ENCODE data around the gene SCNN1A. TPM values are rescaled to one million over a fixed set of nuclear protein-coding genes. Genes with fewer than 3 reads are reported as not detected.

The SCNN1A gene
- total and polyA plus RNA-seq, 8 donors: 16.6 to 486 (median 166) TPM

GRCh38 chr12:6360080-6360571 lies 15.2 kb downstream of the SCNN1A start:
- no peak for TF ChIP-seq CTCF (IDR thresholded peaks at IDR 0.05)
- TF ChIP-seq POLR2A (IDR thresholded peaks at IDR 0.05): no peak
- TF ChIP-seq EP300 (IDR thresholded peaks at IDR 0.05): no peak
- no peak for TF ChIP-seq POLR2AphosphoS5 (IDR thresholded peaks at IDR 0.05)
- Histone ChIP-seq H3K36me3 (peaks cover 0 to 47% (median 25%) of the 10 kb centered on the region in 4 donors), H3K27me3 (no peaks in the 10 kb centered on the region), H3K27ac (peak overlapping the region in 1 of 5 donors; percentile 94), H3K4me1 (peaks cover 24 to 58% (median 45%) of the 10 kb centered on the region in 4 donors), H3K9me3 (no peaks in the 10 kb centered on the region), H3K4me3 (no peak overlapping the region)
- intact Hi-C loops (cut with DNase I; ENCODE audit: low total_unique reads): no loop called here
- DNase-seq: peak in 1 of 2 donors; percentile 62
- WGBS, 5 donors: 62 to 82% (median 82%) methylated on average over 7 of the region's 7 CpGs

- Histone ChIP-seq H3K9me3 (no peaks in the 10 kb centered on the region), H3K4me1 (peaks cover 24 to 52% (median 35%) of the 10 kb centered on the region in 4 donors), H3K4me3 (no peak overlapping the region), H3K27ac (no peak overlapping the region), H3K27me3 (no peaks in the 10 kb centered on the region), H3K36me3 (peaks cover 0 to 60% (median 29%) of the 10 kb centered on the region in 4 donors)
- WGBS, 5 donors: 52 to 71% (median 70%) methylated on average over 1 of the region's 1 CpG
- intact Hi-C loops (cut with DNase I; ENCODE audit: low total_unique reads): no loop called here
- DNase-seq: no peak
- TF ChIP-seq CTCF (IDR thresholded peaks at IDR 0.05): no peak
- TF ChIP-seq EP300 (IDR thresholded peaks at IDR 0.05): no peak
- TF ChIP-seq POLR2AphosphoS5 (IDR thresholded peaks at IDR 0.05): no peak
- TF ChIP-seq POLR2A (IDR thresholded peaks at IDR 0.05): no peak
Observed at GRCh38 chr12:6358881-6359280, 16.5 kb downstream of the SCNN1A start.

- H3K36me3 ChIP-seq: peaks cover 0 to 71% (median 33%) of the 10 kb centered on the region in 4 donors
- TF ChIP-seq EP300 (IDR thresholded peaks at IDR 0.05): no peak
- no peak for TF ChIP-seq CTCF (IDR thresholded peaks at IDR 0.05)
- TF ChIP-seq POLR2AphosphoS5 (IDR thresholded peaks at IDR 0.05): no peak
- TF ChIP-seq POLR2A (IDR thresholded peaks at IDR 0.05): no peak
- H3K4me3 ChIP-seq: no peak overlapping the region
- 82 to 95% (median 91%) methylated on average over 5 of the region's 5 CpGs for WGBS, 5 donors
- H3K27ac ChIP-seq: no peak overlapping the region
- intact Hi-C loops (cut with DNase I; ENCODE audit: low total_unique reads): no loop called here
- no peak for DNase-seq
- no peaks in the 10 kb centered on the region for H3K27me3 ChIP-seq
- no peaks in the 10 kb centered on the region for H3K9me3 ChIP-seq
- peaks cover 7 to 45% (median 12%) of the 10 kb centered on the region in 4 donors for H3K4me1 ChIP-seq
Observed at GRCh38 chr12:6356374-6356820, 19.0 kb downstream of the SCNN1A start.

GRCh38 chr12:6355491-6356373 lies 19.6 kb downstream of the SCNN1A start:
- TF ChIP-seq EP300 (IDR thresholded peaks at IDR 0.05): no peak
- no peak for TF ChIP-seq POLR2AphosphoS5 (IDR thresholded peaks at IDR 0.05)
- TF ChIP-seq CTCF (IDR thresholded peaks at IDR 0.05): no peak
- TF ChIP-seq POLR2A (IDR thresholded peaks at IDR 0.05): no peak
- Histone ChIP-seq H3K9me3 (no peaks in the 10 kb centered on the region), H3K4me1 (peaks cover 4 to 39% (median 6%) of the 10 kb centered on the region in 4 donors), H3K27me3 (no peaks in the 10 kb centered on the region), H3K36me3 (peaks cover 0 to 66% (median 32%) of the 10 kb centered on the region in 4 donors), H3K27ac (peak overlapping the region in 1 of 5 donors; percentile 35), H3K4me3 (no peak overlapping the region)
- intact Hi-C loops (cut with DNase I; ENCODE audit: low total_unique reads): no loop called here
- DNase-seq: peak in 1 of 2 donors; percentile 25
- WGBS, 5 donors: 69 to 77% (median 73%) methylated on average over 8 of the region's 8 CpGs
